ENCODE data around the gene MSX2.
"Not testable (repeated sequence)": the region's sequence is repeated elsewhere in the genome, so short reads cannot be mapped to it uniquely, and the experiment has no call there.

Gene MSX2

DNA sequence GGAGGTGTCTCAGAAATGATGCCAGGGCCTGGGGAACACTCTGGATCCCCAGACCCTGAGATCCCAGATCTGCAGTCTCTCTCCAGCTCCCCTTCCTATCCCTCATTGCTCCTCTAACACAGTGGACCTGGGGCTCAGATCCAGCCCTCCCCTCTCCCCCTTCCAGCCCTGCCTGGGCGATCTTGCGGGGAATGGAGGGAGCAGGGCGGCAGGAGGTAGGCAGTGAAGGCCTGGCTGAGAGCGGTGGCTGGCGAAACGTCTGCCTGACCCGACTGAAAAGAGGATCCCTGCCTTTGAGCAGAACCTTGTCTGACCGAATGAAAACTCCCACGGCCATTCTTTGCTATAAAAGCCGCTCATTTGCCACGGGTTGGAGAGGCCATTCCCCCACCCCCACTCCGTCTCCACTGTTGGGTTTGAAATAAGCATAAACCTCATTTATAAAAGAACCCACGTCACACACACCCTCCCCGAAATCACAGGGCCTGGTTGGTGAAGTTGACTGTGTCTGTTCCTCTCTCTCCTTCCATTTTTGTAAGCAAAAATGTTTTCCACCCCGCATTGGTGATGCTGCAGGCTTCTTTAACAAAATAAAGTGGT is 8.8 kb downstream of the MSX2 start:
- DNase-seq (ENCODE audit: low read depth): no peak

DNA sequence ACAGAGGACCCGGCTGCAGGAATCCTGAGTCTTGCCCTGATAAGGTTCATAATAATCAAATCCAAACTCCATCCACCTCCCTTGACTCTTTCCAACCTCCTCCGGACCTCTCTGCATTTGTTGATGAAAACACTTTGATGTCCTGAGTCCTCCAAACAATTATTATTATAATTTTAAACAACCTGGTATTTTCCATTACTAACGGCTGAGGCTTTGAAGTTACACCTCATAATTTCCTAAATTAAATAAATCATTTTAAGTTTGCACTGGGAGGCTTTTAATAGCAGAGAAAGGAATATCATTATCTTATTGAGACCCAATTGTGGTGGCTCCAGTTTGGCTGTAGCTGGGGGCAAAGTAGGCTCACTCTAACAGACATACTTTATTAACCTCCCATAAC is 9.5 kb downstream of the MSX2 start:
- no peak for DNase-seq (ENCODE audit: low read depth)

DNA sequence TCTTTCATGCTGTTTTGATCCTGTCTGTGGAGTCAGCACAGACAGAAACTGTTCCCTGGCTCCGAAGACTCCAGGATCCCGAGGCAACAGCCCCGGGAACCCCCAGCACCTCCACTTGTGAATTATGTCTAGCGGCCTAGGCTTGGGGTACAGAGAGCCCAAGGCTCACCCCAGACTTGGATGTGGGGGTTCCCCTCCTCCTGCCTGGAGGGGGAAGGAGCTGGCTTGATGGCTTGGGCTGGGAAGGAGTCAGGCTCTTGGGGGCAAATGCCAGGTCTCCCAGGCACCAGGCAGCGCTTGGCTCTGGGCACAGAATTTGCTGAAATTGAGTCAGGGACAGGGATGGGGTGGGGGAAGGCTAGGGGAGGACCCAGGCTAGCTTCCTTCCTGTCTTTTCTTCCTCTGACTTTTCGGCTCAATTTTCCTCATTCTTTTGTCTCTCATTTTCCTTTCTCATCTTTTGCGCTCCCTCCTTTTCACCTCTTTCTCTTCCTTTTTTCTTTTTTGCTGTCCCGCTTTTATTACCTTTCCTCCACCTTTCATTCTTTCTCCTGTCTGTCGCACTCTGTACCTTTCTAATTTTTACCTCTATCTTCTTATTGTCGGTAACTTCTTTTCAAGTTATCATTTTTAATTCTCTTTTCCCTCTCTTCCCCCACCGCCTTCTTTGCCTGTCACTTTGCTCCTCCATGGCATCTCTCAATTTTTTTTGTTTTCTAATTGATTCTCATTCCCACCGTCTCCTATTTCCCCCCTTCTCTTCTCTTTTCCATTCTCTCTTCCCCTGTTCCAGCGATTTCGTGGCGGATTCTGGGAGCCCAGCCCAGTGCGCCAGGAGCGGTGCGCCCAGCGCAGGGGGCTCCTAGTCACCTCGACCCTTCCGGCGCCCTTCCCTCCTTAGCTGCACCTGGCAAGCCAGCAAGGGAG is 10.5 kb downstream of the MSX2 start:
- no peak for DNase-seq (ENCODE audit: low read depth)

DNA sequence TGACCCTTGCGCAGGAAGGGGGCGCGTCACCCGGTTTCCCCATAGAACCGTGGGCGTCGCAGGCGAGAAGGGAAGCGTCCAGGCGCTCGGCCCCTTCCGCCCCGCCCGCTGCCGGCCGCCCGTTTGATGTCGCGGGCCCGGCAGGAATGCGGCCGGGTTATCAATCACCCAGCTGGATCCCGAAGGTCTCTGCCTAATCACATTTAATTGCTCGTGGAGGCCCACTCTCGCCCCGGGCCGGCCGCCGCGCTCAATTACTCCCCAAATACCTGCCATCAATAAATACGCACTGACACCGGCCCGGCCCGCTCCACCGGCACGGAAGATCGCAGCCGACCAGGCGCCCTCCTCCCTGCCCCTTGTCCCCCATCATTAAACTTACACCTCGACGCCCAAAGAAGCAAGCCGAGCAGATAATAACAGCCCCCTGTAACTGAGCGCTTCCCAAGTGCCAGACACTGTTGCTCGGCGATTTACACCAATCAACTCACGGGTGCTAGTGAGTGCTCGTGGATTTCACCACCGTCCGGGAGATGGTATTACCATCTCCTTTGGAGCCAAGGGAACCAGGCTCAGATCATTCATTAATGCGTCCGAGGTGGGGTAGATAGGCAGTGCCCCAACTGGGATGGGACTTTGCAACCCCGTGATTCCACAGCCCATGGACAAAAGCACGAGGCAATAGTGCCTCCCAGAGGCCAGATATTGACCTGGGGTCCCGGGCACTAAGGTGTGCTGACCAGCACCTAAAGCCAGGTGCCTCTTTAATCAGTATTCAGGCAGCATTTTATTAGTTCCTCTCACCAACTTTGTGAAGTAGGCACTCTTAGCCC is 11.3 kb downstream of the MSX2 start:
- DNase-seq (ENCODE audit: low read depth): no peak

DNA sequence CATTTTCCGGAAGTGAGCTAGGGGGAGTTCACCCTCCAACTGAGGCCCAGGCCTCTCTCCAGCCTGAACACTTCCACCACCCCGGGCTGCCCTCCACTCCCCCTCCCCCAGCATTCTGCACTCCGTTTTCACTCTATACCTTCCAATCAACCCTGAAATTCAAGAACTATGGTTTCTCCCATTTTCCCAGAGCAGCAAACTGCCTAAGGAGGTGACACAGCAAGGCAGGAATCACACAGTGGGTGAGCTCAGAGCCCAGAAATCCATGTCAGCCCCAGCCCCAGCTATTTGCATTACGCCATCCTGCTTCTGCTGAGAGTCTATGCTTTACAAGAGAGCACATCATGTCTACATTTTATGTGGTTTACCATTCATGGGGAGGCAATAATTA is 11.9 kb downstream of the MSX2 start:
- no peak for DNase-seq (ENCODE audit: low read depth)

DNA sequence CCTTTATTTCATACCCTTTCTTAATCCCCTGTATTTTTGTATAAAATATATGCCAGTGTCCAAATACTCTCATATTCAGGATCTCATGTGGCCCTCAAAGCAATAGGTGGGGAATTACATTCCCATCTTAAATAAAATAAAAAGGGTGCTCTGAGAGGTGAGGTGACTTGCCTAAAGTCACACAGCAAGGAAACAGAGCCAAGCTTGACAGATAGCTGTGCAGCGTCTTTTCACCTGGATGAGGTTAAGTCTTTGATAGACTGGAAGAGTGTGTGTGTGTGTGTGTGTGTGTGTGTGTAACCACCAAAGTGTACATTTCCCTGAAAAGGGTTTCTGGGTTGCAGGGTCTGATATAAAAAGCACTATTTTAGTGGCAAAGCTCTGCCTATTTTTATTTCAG is 12.4 kb downstream of the MSX2 start:
- DNase-seq (ENCODE audit: low read depth): no peak

DNA sequence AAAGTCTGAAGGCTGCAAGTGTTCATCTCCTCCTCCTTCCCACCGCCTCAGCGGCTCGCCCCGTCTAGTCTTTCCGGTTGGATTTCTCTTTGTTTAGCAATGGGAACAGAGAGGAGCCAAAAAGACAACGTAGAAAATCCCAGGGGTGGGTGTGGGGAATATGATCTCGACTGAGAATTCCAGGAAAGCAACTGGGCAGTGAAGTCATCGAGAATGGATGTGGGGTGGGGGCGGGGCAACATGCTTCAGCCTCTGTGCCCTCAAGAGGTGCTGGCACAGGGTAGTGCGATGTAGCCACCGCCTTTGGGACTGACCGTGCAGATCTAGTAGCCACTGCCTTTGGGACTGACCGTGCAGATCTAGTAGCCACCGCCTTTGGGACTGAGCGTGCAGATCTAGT is 12.9 kb downstream of the MSX2 start:
- DNase-seq (ENCODE audit: low read depth): no peak

DNA sequence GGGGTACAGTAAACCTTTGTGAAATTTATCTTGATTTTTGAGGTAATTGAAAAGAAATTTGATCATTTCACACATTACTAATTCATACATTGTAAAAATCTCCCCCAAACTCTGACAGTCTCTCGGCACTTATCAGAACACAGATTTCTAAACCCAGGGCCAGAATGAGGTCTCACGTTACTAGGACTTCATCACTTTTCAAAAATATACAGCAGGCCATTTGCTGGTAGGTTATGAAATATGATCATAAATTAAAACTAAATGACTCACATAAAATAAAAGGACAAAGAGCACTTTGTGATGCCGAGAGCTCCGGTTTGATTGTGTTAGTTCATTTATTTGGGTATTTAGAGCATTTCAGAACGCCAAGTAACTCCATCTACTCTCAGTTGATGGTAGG is 17.0 kb downstream of the MSX2 start:
- no peak for DNase-seq (ENCODE audit: low read depth)

DNA sequence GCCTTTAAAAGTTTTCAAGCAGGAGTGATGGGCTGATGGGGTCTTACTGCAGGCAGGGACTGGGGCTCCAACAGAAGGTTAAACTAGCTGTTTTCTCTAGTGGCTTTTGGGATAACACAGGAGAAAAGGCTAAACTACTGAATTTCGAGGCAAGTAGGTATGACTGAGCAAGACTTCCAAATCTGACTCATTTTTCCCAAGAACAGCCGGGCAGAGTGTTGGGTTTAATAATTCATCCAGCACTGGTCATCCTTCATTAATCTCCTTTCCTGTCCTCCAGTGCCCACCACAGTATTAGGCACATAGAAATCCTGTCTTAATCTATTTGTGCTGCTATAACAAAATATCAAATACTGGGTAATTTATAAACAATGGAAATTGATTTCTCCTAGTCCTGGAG is 20.5 kb downstream of the MSX2 start:
- no peak for DNase-seq (ENCODE audit: low read depth)

DNA sequence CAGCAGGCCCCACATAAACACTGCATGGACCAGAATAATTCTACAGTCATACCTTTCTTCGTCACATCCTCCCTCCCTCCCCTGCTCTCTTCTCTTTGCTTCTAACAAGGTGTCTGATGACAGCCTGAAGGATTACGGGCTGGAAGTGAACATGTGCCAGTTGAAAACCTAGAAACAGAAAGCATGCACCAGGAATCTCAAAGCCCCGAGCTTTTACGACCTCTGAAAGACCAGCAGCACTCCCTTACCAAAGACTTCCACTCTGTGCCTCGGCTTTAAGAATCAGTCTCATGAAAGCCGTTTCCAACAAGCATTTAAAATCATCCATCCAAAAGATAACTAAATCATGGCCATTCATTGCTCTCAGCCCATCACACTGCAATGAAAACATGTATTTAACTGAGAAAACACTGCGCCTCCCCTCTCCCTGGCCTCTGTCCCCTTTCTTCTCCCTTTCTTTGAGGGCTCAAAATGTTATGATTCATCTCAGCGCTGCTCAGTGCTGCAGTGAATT is 21.3 kb downstream of the MSX2 start:
- DNase-seq (ENCODE audit: low read depth): no peak

DNA sequence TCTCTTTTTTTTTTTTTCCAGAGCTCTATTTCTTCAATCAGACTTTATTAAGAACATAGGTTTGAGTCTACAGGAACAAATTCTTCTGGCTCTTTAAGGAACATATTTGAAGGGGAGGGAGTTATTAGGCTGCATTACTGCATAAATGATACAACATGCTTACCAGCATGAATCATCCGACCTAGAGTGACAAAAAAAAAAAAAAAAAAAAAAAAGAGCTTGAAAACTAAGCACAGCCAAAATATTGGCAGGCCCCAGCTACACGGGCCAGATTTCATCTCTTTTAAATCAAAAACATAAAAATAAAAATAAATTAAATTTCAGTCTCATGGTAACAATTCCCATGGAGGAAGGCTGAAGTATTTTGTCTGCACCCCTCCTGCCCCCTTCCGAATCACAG is 26.3 kb downstream of the MSX2 start:
- DNase-seq (ENCODE audit: low read depth): no peak

DNA sequence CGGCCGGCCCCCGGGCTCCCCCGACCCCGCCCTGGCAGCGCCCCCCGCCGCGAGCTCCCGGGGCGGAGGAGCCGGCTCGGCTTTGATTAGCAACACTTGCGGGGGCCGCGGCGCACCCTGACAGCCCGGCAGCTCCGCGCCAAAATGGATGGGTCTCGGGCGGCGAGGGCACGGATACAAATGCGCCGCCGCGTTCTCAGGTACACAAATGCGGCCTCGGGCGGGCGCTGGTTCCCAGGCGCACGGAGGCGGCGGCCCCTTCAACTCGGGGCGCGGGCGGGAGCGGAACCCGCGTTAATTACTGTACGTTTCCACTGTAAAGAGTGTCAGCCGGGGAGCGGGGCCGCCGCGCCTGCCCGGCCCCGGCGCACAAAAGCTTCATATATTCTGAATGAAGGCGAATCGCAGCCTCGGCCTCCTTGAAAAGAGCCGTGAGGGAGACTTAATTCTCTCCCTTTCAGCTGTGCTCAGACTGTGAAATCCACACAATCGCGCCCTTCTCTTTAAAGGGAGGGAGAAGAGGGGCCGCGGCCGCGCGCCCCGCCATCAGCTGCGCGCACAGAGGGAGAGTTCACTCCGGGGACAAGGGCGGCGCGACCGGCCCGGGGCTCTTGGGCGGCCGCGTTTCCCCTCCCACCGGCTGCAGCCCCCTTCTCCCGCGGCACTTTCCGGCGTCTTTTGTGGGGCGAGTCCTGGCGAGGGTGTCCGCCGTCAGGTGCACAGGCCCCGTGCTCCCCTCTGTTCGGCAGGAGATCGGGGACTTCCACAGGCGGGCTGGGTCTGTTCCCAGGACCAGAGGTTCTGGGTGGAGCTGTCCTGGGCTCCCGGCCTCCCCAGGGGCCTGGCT is 27.0 kb downstream of the MSX2 start:
- DNase-seq (ENCODE audit: low read depth): no peak

DNA sequence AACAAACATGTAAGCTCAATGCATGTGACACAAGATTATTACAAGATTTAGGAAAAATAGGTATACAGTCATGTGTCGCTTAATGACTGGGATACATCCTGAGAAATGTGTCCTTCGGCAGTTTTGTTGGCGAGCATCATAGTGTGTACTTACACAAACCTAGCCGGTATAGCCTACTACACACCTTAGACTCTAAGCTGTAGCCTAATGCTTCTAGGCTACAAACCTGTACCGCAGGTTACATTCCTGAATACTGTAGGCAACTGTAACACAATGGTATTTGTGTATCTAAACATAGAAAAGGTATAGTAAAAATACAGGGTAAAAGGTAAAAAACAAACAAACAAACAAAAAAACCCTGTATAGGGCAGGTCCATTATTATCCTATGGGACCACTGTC is 27.7 kb downstream of the MSX2 start:
- DNase-seq (ENCODE audit: low read depth): no peak

DNA sequence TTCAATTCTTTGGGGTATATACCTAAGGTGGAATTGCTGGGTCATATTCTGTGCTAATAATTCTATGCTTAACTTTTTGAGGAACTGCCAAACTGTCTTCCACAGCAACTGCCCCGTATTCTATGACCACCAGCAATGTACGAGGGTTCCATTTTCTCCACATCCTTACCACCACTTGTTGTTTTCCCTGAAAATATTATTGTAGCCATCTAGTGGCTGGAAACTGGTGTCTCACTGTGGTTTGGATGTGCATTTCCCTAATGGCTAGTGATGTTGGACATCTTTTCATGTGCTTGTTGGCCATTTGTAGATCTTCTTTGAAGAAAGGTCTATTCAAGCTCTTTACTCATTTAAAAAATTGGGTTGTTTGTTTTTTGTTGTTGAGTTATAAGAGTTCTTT is 30.7 kb downstream of the MSX2 start:
- DNase-seq (ENCODE audit: low read depth): no peak

DNA sequence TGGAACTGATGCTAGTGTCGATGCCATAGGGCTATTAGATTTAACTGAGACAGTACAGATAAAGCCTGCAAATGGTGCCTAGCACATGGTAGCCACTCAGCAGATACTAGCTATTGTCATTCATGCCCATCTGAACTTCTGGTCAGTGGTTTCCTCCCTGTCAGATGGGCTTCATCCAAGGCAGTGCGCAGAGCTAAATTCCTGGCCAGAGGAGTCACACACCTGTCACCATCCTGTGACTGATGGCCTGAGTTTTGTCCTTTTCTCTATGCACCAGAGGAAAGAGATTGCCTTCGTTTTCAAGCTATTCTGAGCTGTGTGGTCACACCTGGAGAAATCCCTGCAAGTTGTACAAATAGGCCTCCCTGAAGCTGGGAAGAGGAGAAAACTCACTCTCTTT is 34.7 kb downstream of the MSX2 start:
- DNase-seq (ENCODE audit: low read depth): no peak

DNA sequence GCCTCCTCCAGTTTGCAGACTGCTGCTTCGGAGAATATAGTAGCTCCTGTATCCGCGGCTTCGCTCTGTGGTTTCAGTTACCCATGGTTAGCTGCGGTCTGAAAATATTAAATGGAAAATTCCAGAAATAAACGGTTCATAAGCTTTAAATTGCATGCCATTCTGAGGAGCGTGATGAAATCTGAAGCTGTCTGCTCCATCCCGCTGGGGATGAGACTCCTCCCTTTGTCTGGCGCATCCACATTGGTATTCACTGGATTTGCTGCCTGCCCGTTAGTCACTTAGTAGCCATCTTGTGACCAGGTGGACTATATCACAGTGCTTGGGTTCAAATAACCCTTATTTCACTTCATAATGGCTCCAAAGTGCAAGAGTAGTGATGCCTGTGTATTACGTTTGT is 36.3 kb downstream of the MSX2 start:
- no peak for DNase-seq (ENCODE audit: low read depth)

DNA sequence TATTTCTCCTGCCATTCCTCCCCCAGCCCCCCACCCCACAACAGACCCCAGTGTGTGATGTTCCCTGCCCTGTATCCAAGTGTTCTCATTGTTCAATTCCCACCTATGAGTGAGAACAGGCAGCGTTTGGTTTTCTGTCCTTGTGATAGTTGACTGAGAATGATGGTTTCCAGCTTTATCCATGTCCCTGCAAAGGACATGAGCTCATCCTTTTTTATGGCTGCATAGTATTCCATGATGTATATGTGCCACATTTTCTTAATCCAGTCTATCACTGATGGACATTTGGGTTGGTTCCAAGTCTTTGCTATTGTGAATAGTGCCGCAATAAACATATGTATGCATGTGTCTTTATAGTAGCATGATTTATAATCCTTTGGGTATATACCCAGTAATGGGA is 37.0 kb downstream of the MSX2 start:
- not testable (repeated sequence) for DNase-seq (ENCODE audit: low read depth)

DNA sequence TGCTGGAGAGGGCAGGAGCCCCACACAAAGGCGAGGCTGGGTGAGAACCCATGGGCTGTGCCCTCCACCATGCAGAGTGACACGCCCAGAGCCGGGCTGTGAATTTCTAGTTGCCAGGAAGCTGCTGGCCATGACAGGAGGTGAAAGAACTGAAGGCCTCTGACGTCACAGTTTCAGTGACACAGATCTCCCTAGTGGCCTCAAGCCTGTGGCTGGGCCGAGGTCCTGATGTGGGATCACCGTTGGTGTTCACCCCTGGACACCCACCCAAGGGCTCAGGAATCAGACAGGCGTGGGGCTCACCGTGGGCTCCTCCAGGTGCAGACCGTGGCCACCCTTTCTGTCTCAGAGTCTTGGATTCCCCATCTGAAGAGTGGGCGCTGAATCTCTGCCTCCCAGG is 39.9 kb downstream of the MSX2 start:
- DNase-seq (ENCODE audit: low read depth): no peak

DNA sequence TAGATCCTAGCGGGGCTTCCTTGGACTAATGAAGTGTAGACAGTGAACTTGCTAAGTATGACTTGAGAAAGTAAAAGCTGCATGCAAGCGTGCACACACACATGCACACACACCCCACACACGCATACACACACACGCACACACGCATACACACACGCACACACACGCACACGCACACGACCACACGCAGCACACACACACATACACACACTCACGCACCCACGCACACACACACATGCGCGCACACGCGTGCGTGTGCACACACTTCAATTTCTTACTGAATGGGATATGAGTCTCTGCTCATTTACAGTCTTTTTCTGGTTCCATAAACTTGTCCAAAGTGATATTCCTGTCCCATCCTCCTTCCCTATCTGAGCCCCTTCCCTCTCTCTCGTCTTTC is 41.2 kb downstream of the MSX2 start:
- no peak for DNase-seq (ENCODE audit: low read depth)

DNA sequence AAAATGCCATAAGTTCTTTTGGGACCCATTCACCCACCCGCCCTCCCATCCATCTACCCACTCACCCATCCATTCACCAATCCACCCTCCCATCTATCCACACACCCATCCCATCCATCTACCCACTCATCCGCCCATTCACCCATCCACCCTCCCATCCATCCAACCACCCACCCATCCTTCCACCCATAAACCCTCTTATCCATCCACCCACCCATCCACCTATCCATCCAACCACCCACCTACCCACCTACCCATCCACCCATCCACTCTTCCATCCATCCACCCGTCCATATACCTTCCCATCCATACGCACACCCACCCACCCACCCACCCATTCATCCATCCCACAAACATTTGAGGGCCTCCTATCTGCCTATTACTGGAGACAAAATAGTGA is 43.3 kb downstream of the MSX2 start:
- no peak for DNase-seq (ENCODE audit: low read depth)

DNA sequence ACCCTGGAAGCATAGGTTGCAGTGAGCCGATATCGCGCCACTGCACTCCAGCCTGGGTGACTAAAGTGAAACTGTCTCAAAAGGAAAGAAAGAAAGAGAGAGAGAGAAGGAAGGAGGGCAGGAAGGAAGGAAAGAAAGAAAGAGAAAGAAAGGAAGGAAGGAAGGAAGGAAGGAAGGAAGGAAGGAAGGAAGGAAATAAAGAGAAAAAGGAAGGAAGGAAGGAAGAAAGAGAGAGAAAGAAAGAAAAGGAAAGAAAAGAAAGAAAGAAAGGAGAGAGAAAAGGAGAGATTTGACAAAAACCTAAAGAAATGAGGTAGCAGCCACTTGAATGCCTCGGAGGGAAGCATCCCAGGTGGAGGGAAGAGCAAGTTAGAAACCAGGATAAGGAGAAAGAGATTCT is 44.6 kb downstream of the MSX2 start:
- DNase-seq (ENCODE audit: low read depth): no peak

DNA sequence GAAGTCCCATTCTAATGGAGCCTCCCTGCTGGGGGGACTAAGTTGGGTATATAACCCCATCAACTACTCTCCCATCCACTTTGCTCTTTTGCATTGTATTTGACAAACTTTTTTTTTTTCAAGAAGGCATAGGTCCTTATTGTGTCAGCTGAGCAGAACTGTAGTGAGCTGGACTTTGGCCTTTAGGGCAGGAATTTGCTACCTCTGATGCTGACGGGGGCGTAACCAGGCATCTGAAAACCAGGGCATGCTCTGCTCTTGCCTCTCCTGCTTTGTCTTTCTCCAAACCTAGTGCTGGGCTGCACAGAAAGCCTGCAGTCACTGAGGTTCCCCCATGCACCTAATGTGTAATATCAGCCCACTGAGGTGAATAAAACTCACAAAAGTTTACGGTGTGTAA is 49.0 kb downstream of the MSX2 start:
- no peak for DNase-seq (ENCODE audit: low read depth)

Measured in stimulated activated CD8-positive, alpha-beta memory T cell treated with anti-CD3 and anti-CD28 coated beads, Interleukin-12 subunit alpha, Interleukin-12 subunit beta, amount 100 ng/mL, for 1 hour (primary cell).